Immature natural killer cell (primary cell): Measurements from ENCODE around the gene SHBG. TPM values are rescaled to one million over a fixed set of nuclear protein-coding genes. Genes with fewer than 3 reads are reported as not detected.
A peak's percentile ranks its signal among the peaks of the same experiment; 100 is the strongest.
"Not testable (repeated sequence)": the region's sequence is repeated elsewhere in the genome, so short reads cannot be mapped to it uniquely, and the experiment has no call there.

ENCODE experiments used
- DNase-seq, 3 donors: peaks; one replicate each; pipeline ENCODE4 v3.0.0; 2022; ENCODE audit warnings: mixed read lengths in 1 of 3
- H3K27ac Mint-ChIP-seq, 6 donors: one replicate each; pipeline ENCODE4 v1.8.0; 2020; ENCODE audit warnings: mixed read lengths in 6 of 6, mild to moderate bottlenecking in 5 of 6, inconsistent platforms in 4 of 6, moderate library complexity in 3 of 6
- H3K27me3 Mint-ChIP-seq, 3 donors: one replicate each; pipeline ENCODE4 v1.8.0; 2020 to 2021; ENCODE audit warnings: low read depth in 3 of 3, mild to moderate bottlenecking in 3 of 3, mixed read lengths in 3 of 3, moderate library complexity in 3 of 3, inconsistent platforms in 1 of 3
- H3K36me3 Mint-ChIP-seq, 3 donors: one replicate each; pipeline ENCODE4 v1.8.0; 2020; ENCODE audit warnings: mixed read lengths in 3 of 3, inconsistent platforms in 2 of 3, mild to moderate bottlenecking in 2 of 3
- H3K4me1 Mint-ChIP-seq, 2 donors: one replicate each; pipeline ENCODE4 v1.8.0; 2020; ENCODE audit warnings: inconsistent platforms in 2 of 2, mild to moderate bottlenecking in 2 of 2, mixed read lengths in 2 of 2, moderate library complexity in 1 of 2
- H3K4me3 Mint-ChIP-seq, 5 donors: one replicate each; pipeline ENCODE4 v1.8.0; 2020; ENCODE audit warnings: mild to moderate bottlenecking in 5 of 5, mixed read lengths in 5 of 5, inconsistent platforms in 3 of 5, moderate library complexity in 3 of 5
- H3K9me3 Mint-ChIP-seq, 6 donors: one replicate each; pipeline ENCODE4 v1.8.0; 2020; ENCODE audit warnings: mild to moderate bottlenecking in 6 of 6, mixed read lengths in 6 of 6, inconsistent platforms in 4 of 6, moderate library complexity in 3 of 6
- polyA plus RNA-seq, 3 donors: library from polyadenylated mRNA; unstranded; fragments of 300-500 nt; fragmentation: Illumina TruSeq; gene quantifications; one replicate each; pipeline ENCODE4 v1.2.3, GENCODE V29; 2021

Gene SHBG
- polyA plus RNA-seq, 3 donors from 2014 or later = not detected

- no peaks in the 10 kb centered on the region for H3K9me3 Mint-ChIP-seq
- H3K4me1 Mint-ChIP-seq = peaks cover 0 to 3% of the 10 kb centered on the region in 2 donors
- H3K36me3 Mint-ChIP-seq = peaks cover 20 to 42% (median 25%) of the 10 kb centered on the region in 3 donors
- no peak for DNase-seq
- no peak overlapping the region for H3K27ac Mint-ChIP-seq
- peaks cover 0 to 5% (median 0%) of the 10 kb centered on the region in 3 donors for H3K27me3 Mint-ChIP-seq
- no peak overlapping the region for H3K4me3 Mint-ChIP-seq
Measured at GRCh38 chr17:7590743-7591142, 39.2 kb upstream of the SHBG start.

DNA sequence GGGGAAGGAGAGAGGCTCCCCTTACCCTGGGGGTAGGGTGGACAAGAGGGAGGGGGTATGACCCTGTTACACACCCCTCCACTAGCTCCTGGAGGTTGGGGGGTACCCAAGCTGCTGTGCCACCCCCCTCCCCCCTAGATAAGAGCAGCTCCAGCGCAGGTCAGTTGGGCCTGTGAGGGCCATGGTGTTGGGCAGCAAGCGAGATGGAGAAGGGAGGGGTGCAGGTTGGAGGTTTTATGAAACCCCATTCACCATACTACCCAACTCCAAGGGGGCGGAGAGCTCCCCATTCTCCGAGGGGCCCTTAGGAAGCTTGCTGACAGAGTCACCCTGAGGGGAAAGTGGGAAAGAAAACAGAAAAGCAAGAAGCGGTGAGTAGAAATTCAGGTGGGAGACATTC lies 38.3 kb upstream of the SHBG start:
- Mint-ChIP-seq H3K9me3 (no peaks in the 10 kb centered on the region), H3K4me1 (peaks cover 0 to 2% of the 10 kb centered on the region in 2 donors), H3K4me3 (no peak overlapping the region), H3K27me3 (peaks cover 0 to 5% (median 0%) of the 10 kb centered on the region in 3 donors), H3K36me3 (peaks cover 20 to 44% (median 25%) of the 10 kb centered on the region in 3 donors), H3K27ac (no peak overlapping the region)
- no peak for DNase-seq

GRCh38 chr17:7592422-7593021 lies 37.4 kb upstream of the SHBG start:
- H3K27ac Mint-ChIP-seq = no peak overlapping the region
- H3K36me3 Mint-ChIP-seq = peaks cover 24 to 45% (median 28%) of the 10 kb centered on the region in 3 donors
- DNase-seq = no peak
- H3K27me3 Mint-ChIP-seq = peaks cover 0 to 5% (median 0%) of the 10 kb centered on the region in 3 donors
- H3K4me1 Mint-ChIP-seq = peaks cover 0 to 2% of the 10 kb centered on the region in 2 donors
- H3K4me3 Mint-ChIP-seq = no peak overlapping the region
- H3K9me3 Mint-ChIP-seq = no peaks in the 10 kb centered on the region

GRCh38 chr17:7593296-7593695 lies 36.6 kb upstream of the SHBG start:
- peak overlapping the region in 1 of 6 donors; percentile 49 for H3K27ac Mint-ChIP-seq
- H3K9me3 Mint-ChIP-seq = no peaks in the 10 kb centered on the region
- peaks cover 0 to 2% of the 10 kb centered on the region in 2 donors for H3K4me1 Mint-ChIP-seq
- no peak overlapping the region for H3K4me3 Mint-ChIP-seq
- no peak for DNase-seq
- H3K36me3 Mint-ChIP-seq = peaks cover 24 to 45% (median 28%) of the 10 kb centered on the region in 3 donors
- H3K27me3 Mint-ChIP-seq = peaks cover 0 to 5% (median 1%) of the 10 kb centered on the region in 3 donors

DNA sequence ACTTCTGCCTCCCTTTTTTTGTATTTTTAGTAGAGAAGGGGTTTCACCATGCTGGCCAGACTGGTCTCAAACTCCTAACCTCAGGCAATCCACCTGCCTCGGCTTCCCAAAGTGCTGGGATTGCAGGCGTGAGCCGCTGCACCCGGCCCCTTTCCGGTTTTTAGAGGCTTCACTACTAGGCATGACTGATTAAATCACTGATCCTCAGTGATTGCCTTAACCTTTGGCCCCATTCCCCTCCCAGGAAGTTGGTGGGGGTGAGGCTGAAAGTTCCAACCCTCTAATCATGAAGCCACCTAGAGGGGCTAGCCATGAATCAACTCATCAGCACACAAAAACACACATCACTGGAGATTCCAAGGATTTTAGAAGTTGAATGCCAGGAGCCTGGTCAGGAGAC lies 32.4 kb upstream of the SHBG start:
- H3K4me1 Mint-ChIP-seq, H3K4me3 Mint-ChIP-seq, H3K27me3 Mint-ChIP-seq, H3K27ac Mint-ChIP-seq, H3K9me3 Mint-ChIP-seq, DNase-seq: not testable (repeated sequence)
- peaks cover 27 to 44% (median 29%) of the 10 kb centered on the region in 3 donors for H3K36me3 Mint-ChIP-seq

GRCh38 chr17:7606280-7606679 lies 23.7 kb upstream of the SHBG start:
- H3K27ac Mint-ChIP-seq = peak overlapping the region in 1 of 6 donors; percentile 21
- H3K27me3 Mint-ChIP-seq = peaks cover 0 to 4% (median 0%) of the 10 kb centered on the region in 3 donors
- DNase-seq = no peak
- peaks cover 7 to 24% of the 10 kb centered on the region in 2 donors for H3K4me1 Mint-ChIP-seq
- no peaks in the 10 kb centered on the region for H3K9me3 Mint-ChIP-seq
- H3K4me3 Mint-ChIP-seq = no peak overlapping the region
- H3K36me3 Mint-ChIP-seq = peaks cover 19 to 33% (median 20%) of the 10 kb centered on the region in 3 donors

- H3K9me3 Mint-ChIP-seq = no peaks in the 10 kb centered on the region
- DNase-seq = no peak
- H3K27me3 Mint-ChIP-seq = peaks cover 5 to 14% (median 12%) of the 10 kb centered on the region in 3 donors
- H3K4me1 Mint-ChIP-seq = peaks cover 33 to 51% of the 10 kb centered on the region in 2 donors
- H3K27ac Mint-ChIP-seq = peak overlapping the region in 1 of 6 donors; percentile 49
- no peak overlapping the region for H3K4me3 Mint-ChIP-seq
- peaks cover 9 to 17% (median 9%) of the 10 kb centered on the region in 3 donors for H3K36me3 Mint-ChIP-seq
Measured at GRCh38 chr17:7610641-7611040, 19.3 kb upstream of the SHBG start.

- DNase-seq = no peak
- H3K4me3 Mint-ChIP-seq = peak overlapping the region; percentile 13 to 62 (median 58)
- H3K36me3 Mint-ChIP-seq = peaks cover 0 to 11% (median 0%) of the 10 kb centered on the region in 3 donors
- no peaks in the 10 kb centered on the region for H3K9me3 Mint-ChIP-seq
- H3K27me3 Mint-ChIP-seq = peaks cover 5 to 13% (median 12%) of the 10 kb centered on the region in 3 donors
- H3K4me1 Mint-ChIP-seq = peaks cover 33 to 44% of the 10 kb centered on the region in 2 donors
- peak overlapping the region in 4 of 6 donors; percentile 2 to 76 (median 51) for H3K27ac Mint-ChIP-seq
Measured at GRCh38 chr17:7611635-7612293, 18.2 kb upstream of the SHBG start.

DNA sequence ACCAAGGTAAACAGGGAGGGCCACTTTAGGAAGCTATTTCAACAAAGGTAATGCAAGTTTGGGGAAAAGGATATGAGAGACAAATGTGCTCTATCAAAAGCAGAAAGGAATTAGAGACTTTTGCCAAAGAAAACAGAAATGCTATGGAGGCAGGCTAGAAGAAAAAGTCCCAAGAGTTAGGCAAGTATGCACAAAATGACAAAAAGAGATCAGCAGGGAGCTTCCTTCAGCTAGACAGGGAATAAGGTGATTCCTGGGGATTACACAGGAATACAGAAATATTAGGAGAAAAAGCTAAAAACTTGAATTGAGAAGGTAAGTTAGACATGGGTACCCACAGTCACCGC lies 17.7 kb upstream of the SHBG start:
- Mint-ChIP-seq H3K27ac (peak overlapping the region in 5 of 6 donors; percentile 2 to 76 (median 42)), H3K36me3 (peaks cover 0 to 11% (median 0%) of the 10 kb centered on the region in 3 donors), H3K4me1 (peaks cover 33 to 44% of the 10 kb centered on the region in 2 donors), H3K9me3 (no peaks in the 10 kb centered on the region), H3K27me3 (peaks cover 5 to 13% (median 12%) of the 10 kb centered on the region in 3 donors), H3K4me3 (peak overlapping the region; percentile 13 to 62 (median 58))
- DNase-seq = no peak

- Mint-ChIP-seq H3K9me3 (no peaks in the 10 kb centered on the region), H3K27ac (peak overlapping the region; percentile 77 to 94 (median 84)), H3K4me1 (peaks cover 33 to 44% of the 10 kb centered on the region in 2 donors), H3K36me3 (peaks cover 0 to 11% (median 0%) of the 10 kb centered on the region in 3 donors), H3K27me3 (peaks cover 5 to 13% (median 12%) of the 10 kb centered on the region in 3 donors), H3K4me3 (peak overlapping the region; percentile 83 to 94 (median 85))
- DNase-seq = no peak
Measured at GRCh38 chr17:7613769-7614424, 16.0 kb upstream of the SHBG start.

GRCh38 chr17:7614425-7615264 lies 15.3 kb upstream of the SHBG start, which contains the start of gene FXR2:
FXR2 (minus strand) TSS chr17:7614897; CDS start chr17:7614532, 365 bp downstream.
- Mint-ChIP-seq H3K27me3 (peaks cover 5 to 13% (median 12%) of the 10 kb centered on the region in 3 donors), H3K27ac (peak within 1 kb of the TSS; percentile 83 to 96 (median 92)), H3K9me3 (no peaks in the 10 kb centered on the region), H3K4me3 (peak within 1 kb of the TSS; percentile 85 to 94 (median 89)), H3K36me3 (peaks cover 0 to 11% (median 0%) of the 10 kb centered on the region in 3 donors), H3K4me1 (peaks cover 29 to 39% of the 10 kb centered on the region in 2 donors)
- DNase-seq = peak; percentile 98 to 99 (median 99)

- peak overlapping the region; percentile 83 to 96 (median 88) for H3K27ac Mint-ChIP-seq
Measured at GRCh38 chr17:7615265-7615747, 14.6 kb upstream of the SHBG start.

GRCh38 chr17:7618608-7619007 lies 11.3 kb upstream of the SHBG start:
- H3K27me3 Mint-ChIP-seq = peaks cover 5 to 13% (median 11%) of the 10 kb centered on the region in 3 donors
- no peaks in the 10 kb centered on the region for H3K9me3 Mint-ChIP-seq
- H3K36me3 Mint-ChIP-seq = no peaks in the 10 kb centered on the region
- DNase-seq = no peak
- no peak overlapping the region for H3K27ac Mint-ChIP-seq
- peaks cover 5 to 8% of the 10 kb centered on the region in 2 donors for H3K4me1 Mint-ChIP-seq
- no peak overlapping the region for H3K4me3 Mint-ChIP-seq

More at GRCh38 chr17:7615265-7615747, 14.6 kb upstream of the SHBG start:
- Mint-ChIP-seq H3K27me3 (peaks cover 5 to 13% (median 12%) of the 10 kb centered on the region in 3 donors), H3K4me1 (peaks cover 29 to 34% of the 10 kb centered on the region in 2 donors), H3K36me3 (peaks cover 0 to 11% (median 0%) of the 10 kb centered on the region in 3 donors), H3K4me3 (peak overlapping the region; percentile 84 to 89 (median 86)), H3K9me3 (no peaks in the 10 kb centered on the region)
- no peak for DNase-seq
